Hepatocyte (in vitro differentiated cells): ENCODE results near the gene GNG13.

Experiments used
- EZH2 ChIP-seq: fragments of 200-600 bp; sonication (generic); IDR thresholded peaks from 2 replicates; pipeline ENCODE4 v1.6.1; 2016; ENCODE audit warnings: antibody characterized with exemption, mild to moderate bottlenecking, borderline replicate concordance
- TF ChIP-seq, protein P1 (sequence below): fragments of 200-600 bp; sonication (generic); IDR thresholded peaks from 2 replicates; pipeline ENCODE4 v1.5.1; 2016; ENCODE audit warnings: antibody characterized with exemption, mild to moderate bottlenecking; ENCODE audit not compliant: poor library complexity

DNA sequence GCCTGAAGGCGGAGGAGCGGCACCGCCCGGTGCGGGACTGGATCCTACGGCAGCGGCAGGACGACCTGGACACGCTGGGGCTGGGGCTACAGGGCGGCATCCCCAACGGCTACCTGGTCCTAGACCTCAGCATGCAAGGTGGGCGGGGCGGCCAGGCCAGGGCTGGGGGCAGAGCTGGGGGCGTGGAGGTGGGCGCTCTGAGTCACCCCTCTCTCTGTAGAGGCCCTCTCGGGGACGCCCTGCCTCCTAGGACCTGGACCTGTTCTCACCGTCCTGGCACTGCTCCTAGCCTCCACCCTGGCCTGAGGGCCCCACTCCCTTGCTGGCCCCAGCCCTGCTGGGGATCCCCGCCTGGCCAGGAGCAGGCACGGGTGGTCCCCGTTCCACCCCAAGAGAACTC lies 32.1 kb downstream of the GNG13 start:
- TF ChIP-seq, protein P1, sequence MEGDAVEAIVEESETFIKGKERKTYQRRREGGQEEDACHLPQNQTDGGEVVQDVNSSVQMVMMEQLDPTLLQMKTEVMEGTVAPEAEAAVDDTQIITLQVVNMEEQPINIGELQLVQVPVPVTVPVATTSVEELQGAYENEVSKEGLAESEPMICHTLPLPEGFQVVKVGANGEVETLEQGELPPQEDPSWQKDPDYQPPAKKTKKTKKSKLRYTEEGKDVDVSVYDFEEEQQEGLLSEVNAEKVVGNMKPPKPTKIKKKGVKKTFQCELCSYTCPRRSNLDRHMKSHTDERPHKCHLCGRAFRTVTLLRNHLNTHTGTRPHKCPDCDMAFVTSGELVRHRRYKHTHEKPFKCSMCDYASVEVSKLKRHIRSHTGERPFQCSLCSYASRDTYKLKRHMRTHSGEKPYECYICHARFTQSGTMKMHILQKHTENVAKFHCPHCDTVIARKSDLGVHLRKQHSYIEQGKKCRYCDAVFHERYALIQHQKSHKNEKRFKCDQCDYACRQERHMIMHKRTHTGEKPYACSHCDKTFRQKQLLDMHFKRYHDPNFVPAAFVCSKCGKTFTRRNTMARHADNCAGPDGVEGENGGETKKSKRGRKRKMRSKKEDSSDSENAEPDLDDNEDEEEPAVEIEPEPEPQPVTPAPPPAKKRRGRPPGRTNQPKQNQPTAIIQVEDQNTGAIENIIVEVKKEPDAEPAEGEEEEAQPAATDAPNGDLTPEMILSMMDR: no peak
- TF ChIP-seq EZH2: no peak
